Mesothelial cell of epicardium (in vitro differentiated cells): ENCODE measurements around the gene LRRC3B. TPM values are rescaled to one million over a fixed set of nuclear protein-coding genes. Genes with fewer than 3 reads are reported as not detected.

ENCODE experiments used
- DNase-seq, 2 experiments: peaks; one replicate each; pipeline ENCODE4 v3.0.0; 2021; ENCODE audit warnings: low spot score in 2 of 2; ENCODE audit not compliant: unreplicated experiment in 2 of 2
- H3K27ac Mint-ChIP-seq: 2 replicates; pipeline ENCODE4 v1.8.0; 2021; ENCODE audit warnings: mixed read lengths
- H3K27me3 Mint-ChIP-seq: 2 replicates; pipeline ENCODE4 v1.8.0; 2021; ENCODE audit warnings: low read depth, mixed read lengths
- H3K36me3 Mint-ChIP-seq: 2 replicates; pipeline ENCODE4 v1.8.0; 2021; ENCODE audit warnings: mixed read lengths
- H3K4me1 Mint-ChIP-seq: 2 replicates; pipeline ENCODE4 v1.8.0; 2021; ENCODE audit warnings: mixed read lengths
- H3K4me3 Mint-ChIP-seq: 2 replicates; pipeline ENCODE4 v1.8.0; 2021; ENCODE audit warnings: mild to moderate bottlenecking, moderate library complexity, mixed read lengths
- H3K9me3 Mint-ChIP-seq: 2 replicates; pipeline ENCODE4 v1.8.0; 2021; ENCODE audit warnings: mixed read lengths
- total RNA-seq: library from RNA; stranded (reverse); gene quantifications from 3 replicates; pipeline ENCODE4 v1.2.1, GENCODE V29; 2021
- TF ChIP-seq, protein P1 (sequence below): fragments of 200-600 bp; sonication (generic); IDR thresholded peaks from one replicate; pipeline ENCODE4 v1.5.0; 2021; ENCODE audit warnings: antibody characterized with exemption; ENCODE audit not compliant: unreplicated experiment

The LRRC3B gene
- total RNA-seq, 1 donor from 2014 or later, result 0.34 TPM

DNA sequence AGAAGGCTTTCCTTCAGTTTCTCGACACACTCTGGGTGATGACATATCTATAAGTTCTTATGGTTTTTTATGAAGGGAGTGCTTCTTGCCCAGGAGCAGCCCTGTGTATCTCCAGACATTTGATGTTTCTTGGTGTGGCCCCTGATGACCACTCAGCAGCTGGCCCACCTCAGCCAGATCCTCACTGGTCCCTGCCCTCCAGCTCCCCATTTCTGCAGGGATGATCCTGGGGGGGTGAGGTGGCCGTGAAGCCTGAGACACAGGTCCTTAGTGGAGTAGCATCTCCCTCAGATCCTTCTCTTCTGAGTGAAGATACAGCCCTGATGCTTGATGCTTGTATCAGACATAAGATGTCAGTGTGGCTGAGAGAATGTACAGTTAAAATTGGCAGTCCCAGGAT lies 127.7 kb downstream of the LRRC3B start:
- peaks cover 4% of the 10 kb centered on the region for H3K9me3 Mint-ChIP-seq
- H3K27ac Mint-ChIP-seq, result no peak overlapping the region
- H3K36me3 Mint-ChIP-seq, result no peaks in the 10 kb centered on the region
- DNase-seq, result no peak
- H3K4me3 Mint-ChIP-seq, result no peak overlapping the region
- H3K4me1 Mint-ChIP-seq, result peaks cover 6% of the 10 kb centered on the region
- TF ChIP-seq, protein P1, sequence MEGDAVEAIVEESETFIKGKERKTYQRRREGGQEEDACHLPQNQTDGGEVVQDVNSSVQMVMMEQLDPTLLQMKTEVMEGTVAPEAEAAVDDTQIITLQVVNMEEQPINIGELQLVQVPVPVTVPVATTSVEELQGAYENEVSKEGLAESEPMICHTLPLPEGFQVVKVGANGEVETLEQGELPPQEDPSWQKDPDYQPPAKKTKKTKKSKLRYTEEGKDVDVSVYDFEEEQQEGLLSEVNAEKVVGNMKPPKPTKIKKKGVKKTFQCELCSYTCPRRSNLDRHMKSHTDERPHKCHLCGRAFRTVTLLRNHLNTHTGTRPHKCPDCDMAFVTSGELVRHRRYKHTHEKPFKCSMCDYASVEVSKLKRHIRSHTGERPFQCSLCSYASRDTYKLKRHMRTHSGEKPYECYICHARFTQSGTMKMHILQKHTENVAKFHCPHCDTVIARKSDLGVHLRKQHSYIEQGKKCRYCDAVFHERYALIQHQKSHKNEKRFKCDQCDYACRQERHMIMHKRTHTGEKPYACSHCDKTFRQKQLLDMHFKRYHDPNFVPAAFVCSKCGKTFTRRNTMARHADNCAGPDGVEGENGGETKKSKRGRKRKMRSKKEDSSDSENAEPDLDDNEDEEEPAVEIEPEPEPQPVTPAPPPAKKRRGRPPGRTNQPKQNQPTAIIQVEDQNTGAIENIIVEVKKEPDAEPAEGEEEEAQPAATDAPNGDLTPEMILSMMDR, result no peak
- H3K27me3 Mint-ChIP-seq, result no peaks in the 10 kb centered on the region

DNA sequence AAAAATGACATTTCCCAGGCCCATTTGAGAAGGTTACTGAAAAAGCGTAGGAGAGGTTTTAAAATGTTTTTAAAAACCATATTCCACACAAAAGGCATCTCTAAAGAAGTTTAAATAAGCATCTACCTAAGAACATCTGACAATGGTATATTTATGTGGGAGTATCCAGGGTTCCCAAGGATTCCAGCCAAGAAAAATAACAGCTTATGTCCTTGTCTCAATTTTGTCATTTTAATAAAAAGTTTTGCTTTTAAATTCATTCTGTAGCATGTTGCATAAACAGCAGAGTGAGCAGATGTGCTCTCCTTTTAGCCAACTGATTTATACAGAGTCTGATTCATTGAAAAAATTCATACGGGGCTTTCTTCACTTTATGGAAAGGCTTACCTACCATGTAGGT lies 129.9 kb downstream of the LRRC3B start:
- no peaks in the 10 kb centered on the region for H3K27me3 Mint-ChIP-seq
- TF ChIP-seq, protein P1, result no peak
- DNase-seq, result no peak
- H3K36me3 Mint-ChIP-seq, result no peaks in the 10 kb centered on the region
- no peak overlapping the region for H3K27ac Mint-ChIP-seq
- peaks cover 6% of the 10 kb centered on the region for H3K4me1 Mint-ChIP-seq
- no peak overlapping the region for H3K4me3 Mint-ChIP-seq
- H3K9me3 Mint-ChIP-seq, result peaks cover 4% of the 10 kb centered on the region

DNA sequence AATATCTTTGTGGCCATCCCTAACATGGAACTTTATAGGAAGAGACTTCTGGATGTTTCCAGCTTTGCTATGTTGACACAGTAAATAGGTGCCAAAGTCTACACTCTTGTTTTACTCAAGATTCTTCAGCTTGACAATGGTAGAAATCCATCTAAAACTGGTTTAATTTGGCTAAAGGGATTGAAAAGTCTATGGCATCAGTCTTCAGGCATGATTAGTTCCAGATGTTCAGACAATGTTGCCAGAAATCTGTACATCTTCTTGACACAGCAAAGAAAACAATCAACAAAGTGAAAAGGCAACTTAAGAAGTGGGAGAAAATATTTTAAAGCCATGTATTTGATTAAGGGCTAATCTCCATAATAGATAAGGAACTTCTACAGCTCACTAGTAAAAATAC lies 130.5 kb downstream of the LRRC3B start:
- H3K27ac Mint-ChIP-seq, result no peak overlapping the region
- no peak overlapping the region for H3K4me3 Mint-ChIP-seq
- peaks cover 4% of the 10 kb centered on the region for H3K9me3 Mint-ChIP-seq
- peaks cover 6% of the 10 kb centered on the region for H3K4me1 Mint-ChIP-seq
- no peaks in the 10 kb centered on the region for H3K36me3 Mint-ChIP-seq
- no peak for DNase-seq
- TF ChIP-seq, protein P1, result no peak
- no peaks in the 10 kb centered on the region for H3K27me3 Mint-ChIP-seq

- H3K36me3 Mint-ChIP-seq, result no peaks in the 10 kb centered on the region
- no peaks in the 10 kb centered on the region for H3K27me3 Mint-ChIP-seq
- no peak overlapping the region for H3K27ac Mint-ChIP-seq
- H3K4me3 Mint-ChIP-seq, result no peak overlapping the region
- H3K9me3 Mint-ChIP-seq, result no peaks in the 10 kb centered on the region
- peaks cover 2% of the 10 kb centered on the region for H3K4me1 Mint-ChIP-seq
- TF ChIP-seq, protein P1, result no peak
- DNase-seq, result no peak
These were observed 135.4 kb downstream of the LRRC3B start for GRCh38 chr3:26757978-26758377.
